ENCODE results near the gene PPP3CB.

- TF ChIP-seq EP300 (IDR thresholded peaks at IDR 0.05): no peak
- TF ChIP-seq CTCF (IDR thresholded peaks at IDR 0.05): no peak
Measured at GRCh38 chr10:73401636-73402035, 94.2 kb downstream of the PPP3CB start.
